OCI-LY3 (cell line): ENCODE measurements around the gene CAPN8.
"Not testable (repeated sequence)": the region's sequence is repeated elsewhere in the genome, so short reads cannot be mapped to it uniquely, and the experiment has no call there.

Source experiments
- CTCF ChIP-seq: fragments of 200-600, 300-600 bp; sonication (generic); IDR thresholded peaks from 2 replicates; pipeline ENCODE4 v1.5.1; 2014; ENCODE audit warnings: antibody characterized with exemption, low read length, low read depth
- EZH2phosphoT487 ChIP-seq: fragments of 200-600 bp; shearing (Covaris generic); IDR thresholded peaks from 2 replicates; pipeline ENCODE4 v1.6.1; 2018; ENCODE audit warnings: antibody characterized with exemption, mixed run types, low read depth

- TF ChIP-seq CTCF, EZH2phosphoT487: not testable (repeated sequence)
Observed at GRCh38 chr1:223518553-223518952, 146.9 kb downstream of the CAPN8 start.
